Pancreas (tissue), 10 donors: Measurements from ENCODE around the gene CTSL. TPM values are rescaled to one million over a fixed set of nuclear protein-coding genes. Genes with fewer than 3 reads are reported as not detected.
"Not testable (repeated sequence)": the region's sequence is repeated elsewhere in the genome, so short reads cannot be mapped to it uniquely, and the experiment has no call there.

ENCODE experiments used
- ATAC-seq, 4 donors: fragments of 200-7000 bp; cut with Tn5 transposase; one replicate each; pipeline versions ENCODE4 v1.8.0 to v1.9.1; 2020; ENCODE audit warnings: mild to moderate bottlenecking in 4 of 4, moderate library complexity in 4 of 4
- DNase-seq, 6 donors: peaks; one replicate each; pipeline ENCODE4 v3.0.0-alpha.2; 2020
- FAIRE-seq: peaks from 2 replicates; lab custom pipeline; 2012; peaks lifted over from hg19 to GRCh38; lab: Jason Lieb, UNC
- H3K27ac ChIP-seq, 4 donors: fragments of 200-600 bp; sonication (generic); 1 replicate in 3 of 4; 2 replicates in 1 of 4; pipeline versions ENCODE4 v1.5.0 to v1.8.0; 2020
- H3K27me3 ChIP-seq, 4 donors: fragments of 200-600 bp; one replicate each; pipeline ENCODE4 v1.8.0; 2021
- H3K36me3 ChIP-seq, 3 donors: fragments of 200-600 bp; sonication (generic) in 1 of 3; one replicate each; pipeline versions ENCODE4 v1.5.0 to v1.8.0; 2020 to 2021
- H3K4me1 ChIP-seq, 3 donors: fragments of 200-600 bp; one replicate each; pipeline ENCODE4 v1.8.0; 2021
- H3K4me3 ChIP-seq, 4 donors: fragments of 200-600 bp; sonication (generic) in 2 of 4; one replicate each; pipeline versions ENCODE4 v1.5.0 to v1.8.0; 2020 to 2021
- H3K9me3 ChIP-seq, 4 donors: fragments of 200-600 bp; one replicate each; pipeline ENCODE4 v1.8.0; 2021
- WGBS, 2 donors: extraction: QIAGEN DNeasy Blood & Tissue Kit; methylation state at CpG; one replicate each; pipeline ENCODE4 v1.1.7; 2013; 5-methylcytosine and 5-hydroxymethylcytosine counted together
- intact Hi-C, 3 donors: fragments of 100-400 bp; cut with DNase I; formaldehyde crosslinking; loops; one replicate each; pipeline versions ENCODE4 v1.11.1 to v1.14.2; 2022
- polyA plus RNA-seq, 2 donors: library from polyadenylated mRNA; stranded (reverse); fragments of 200-250 nt; gene quantifications; one replicate each; pipeline ENCODE4 v1.2.3, GENCODE V29; 2013
- total RNA-seq, 6 donors: library from RNA; stranded (reverse); fragmentation: NEBNext Ultra II Directional in 4 of 6; extraction: Animal tissue kit (Norgen Biotek cat#: 25700) in 4 of 6; gene quantifications; one replicate each; pipeline versions ENCODE4 v1.2.1 to v1.2.4, GENCODE V29; 2021 to 2023
- TF ChIP-seq, protein P1 (sequence below), 4 donors: fragments of 200-600 bp; sonication (generic) in 3 of 4; IDR thresholded peaks; one replicate each; pipeline versions ENCODE4 v1.5.0 to v1.8.0; 2021; ENCODE audit warnings: antibody characterized with exemption in 4 of 4
- donor health status: healthy with polysubstance abuse.
- donor health status: DM: no; HTN: no; CAD: no; lungs with moderate emphysema.
- donor health status: DM: no; HTN: no; CAD: no.
- donor health status: control.
- donor health status: control.
- donor health status: Bipolar disorder and iron deficiency.
- donor health status: DM: yes; HTN: yes; CAD: no.
- donor health status: DM: no; HTN: no; CAD: no.
- donor health status: DM: no; HTN: no; CAD: no.
- donor health status: DM: yes; HTN: yes; CAD: no.

Gene CTSL
- total and polyA plus RNA-seq, 8 donors = 33.8 to 67.7 (median 42.6) TPM

DNA sequence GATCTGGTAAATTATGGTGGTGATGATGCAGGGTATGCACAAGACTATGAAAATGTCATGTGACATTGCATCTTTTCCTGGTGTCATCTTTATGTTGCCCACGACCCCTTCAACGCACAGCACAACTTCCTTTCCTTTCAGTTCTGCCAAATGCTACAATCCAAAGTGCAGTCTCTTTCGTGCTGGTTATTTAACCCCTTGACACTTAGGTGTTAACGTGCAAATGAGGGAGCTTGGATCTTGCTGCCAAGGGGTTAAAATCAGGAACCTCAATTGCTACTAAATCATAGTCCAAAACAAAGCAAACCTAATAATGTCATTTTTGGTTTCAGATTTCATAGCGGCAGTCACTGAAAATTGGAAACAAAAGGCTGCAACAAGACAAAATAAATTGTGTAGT, 16.0 kb downstream of the CTSL start:
- Histone ChIP-seq H3K27ac (no peak overlapping the region), H3K36me3 (no peaks in the 10 kb centered on the region), H3K27me3 (no peaks in the 10 kb centered on the region), H3K4me1 (no peaks in the 10 kb centered on the region), H3K4me3 (no peak overlapping the region), H3K9me3 (no peaks in the 10 kb centered on the region)
- ATAC-seq (no peak), FAIRE-seq (no peak), DNase-seq (no peak)
- WGBS, 2 donors = 25 to 26% methylated on average over 5 of the region's 5 CpGs
- intact Hi-C loops = no loop called here
- TF ChIP-seq, protein P1, sequence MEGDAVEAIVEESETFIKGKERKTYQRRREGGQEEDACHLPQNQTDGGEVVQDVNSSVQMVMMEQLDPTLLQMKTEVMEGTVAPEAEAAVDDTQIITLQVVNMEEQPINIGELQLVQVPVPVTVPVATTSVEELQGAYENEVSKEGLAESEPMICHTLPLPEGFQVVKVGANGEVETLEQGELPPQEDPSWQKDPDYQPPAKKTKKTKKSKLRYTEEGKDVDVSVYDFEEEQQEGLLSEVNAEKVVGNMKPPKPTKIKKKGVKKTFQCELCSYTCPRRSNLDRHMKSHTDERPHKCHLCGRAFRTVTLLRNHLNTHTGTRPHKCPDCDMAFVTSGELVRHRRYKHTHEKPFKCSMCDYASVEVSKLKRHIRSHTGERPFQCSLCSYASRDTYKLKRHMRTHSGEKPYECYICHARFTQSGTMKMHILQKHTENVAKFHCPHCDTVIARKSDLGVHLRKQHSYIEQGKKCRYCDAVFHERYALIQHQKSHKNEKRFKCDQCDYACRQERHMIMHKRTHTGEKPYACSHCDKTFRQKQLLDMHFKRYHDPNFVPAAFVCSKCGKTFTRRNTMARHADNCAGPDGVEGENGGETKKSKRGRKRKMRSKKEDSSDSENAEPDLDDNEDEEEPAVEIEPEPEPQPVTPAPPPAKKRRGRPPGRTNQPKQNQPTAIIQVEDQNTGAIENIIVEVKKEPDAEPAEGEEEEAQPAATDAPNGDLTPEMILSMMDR (IDR thresholded peaks at IDR 0.05) = no peak

GRCh38 chr9:87742813-87743428, 17.0 kb downstream of the CTSL start:
- Histone ChIP-seq H3K36me3 (no peaks in the 10 kb centered on the region), H3K4me1 (no peaks in the 10 kb centered on the region), H3K4me3 (no peak overlapping the region), H3K27ac (no peak overlapping the region), H3K27me3 (no peaks in the 10 kb centered on the region), H3K9me3 (no peaks in the 10 kb centered on the region)
- DNase-seq (no peak), ATAC-seq (no peak), FAIRE-seq (no peak)
- TF ChIP-seq, protein P1 (IDR thresholded peaks at IDR 0.05) = no peak
- intact Hi-C loops = no loop called here
- 71 to 78% methylated on average over 3 of the region's 3 CpGs for WGBS, 2 donors

GRCh38 chr9:87744247-87744646, 18.3 kb downstream of the CTSL start:
- intact Hi-C loops, H3K36me3 ChIP-seq, DNase-seq, H3K4me1 ChIP-seq, H3K27me3 ChIP-seq, H3K9me3 ChIP-seq, H3K4me3 ChIP-seq, H3K27ac ChIP-seq, FAIRE-seq, ATAC-seq: not testable (repeated sequence)
- 75 to 95% methylated on average over 5 of the region's 7 CpGs for WGBS, 2 donors

DNA sequence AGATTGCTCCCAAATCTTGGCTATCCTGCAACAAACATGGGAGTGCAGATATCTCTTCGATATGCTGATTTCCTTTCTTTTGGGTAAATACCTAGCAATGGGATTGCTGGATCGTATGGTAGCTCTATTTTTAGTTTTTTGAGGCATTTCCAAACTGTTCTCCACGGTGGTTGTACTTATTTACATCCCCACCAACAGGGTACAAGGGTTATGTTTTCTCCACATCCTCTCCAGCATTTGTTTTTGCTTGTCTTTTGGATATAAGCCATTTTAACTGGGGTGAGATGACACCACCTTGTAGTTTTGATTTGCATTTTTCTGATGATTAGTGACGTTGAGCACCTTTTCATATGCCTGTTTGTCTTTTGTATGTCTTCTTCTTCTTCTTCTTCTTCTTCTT, 20.3 kb downstream of the CTSL start:
- Histone ChIP-seq H3K4me3 (no peak overlapping the region), H3K9me3 (no peaks in the 10 kb centered on the region), H3K36me3 (no peaks in the 10 kb centered on the region), H3K4me1 (no peaks in the 10 kb centered on the region), H3K27me3 (no peaks in the 10 kb centered on the region), H3K27ac (no peak overlapping the region)
- TF ChIP-seq, protein P1 (IDR thresholded peaks at IDR 0.05) = no peak
- 43 to 56% methylated on average over 4 of the region's 4 CpGs for WGBS, 2 donors
- no peak for DNase-seq
- intact Hi-C loops = no loop called here
- FAIRE-seq = no peak
- ATAC-seq = no peak

DNA sequence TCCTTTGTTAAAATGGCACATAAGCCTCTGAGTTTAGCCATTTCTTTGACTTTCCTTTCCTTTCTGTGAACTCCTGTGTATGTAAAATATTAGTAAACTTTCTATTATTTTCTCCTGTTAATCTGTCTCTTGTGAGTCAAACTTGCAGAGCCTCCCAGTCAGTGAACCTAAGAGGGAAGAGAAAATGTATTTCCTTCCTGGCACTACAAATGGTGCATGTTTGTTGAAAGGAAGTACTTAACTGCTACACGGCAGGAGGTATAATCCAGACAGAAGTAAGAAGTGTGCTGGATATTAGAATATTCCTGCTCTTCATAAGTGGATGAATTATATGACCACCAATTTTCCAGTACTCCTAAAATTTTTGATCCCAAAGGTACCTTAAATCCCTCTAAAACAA, 23.0 kb downstream of the CTSL start:
- Histone ChIP-seq H3K36me3 (no peaks in the 10 kb centered on the region), H3K4me1 (no peaks in the 10 kb centered on the region), H3K4me3 (no peak overlapping the region), H3K9me3 (no peaks in the 10 kb centered on the region), H3K27ac (no peak overlapping the region), H3K27me3 (no peaks in the 10 kb centered on the region)
- no peak for FAIRE-seq
- ATAC-seq = no peak
- intact Hi-C loops = no loop called here
- WGBS, 2 donors = 53 to 56% methylated on average over 1 of the region's 1 CpG
- DNase-seq = no peak
- TF ChIP-seq, protein P1 (IDR thresholded peaks at IDR 0.05) = no peak
